Brain microvascular endothelial cell (primary cell): Measurements from ENCODE around the gene NOL4L.

Source experiments
- DNase-seq: peaks from one replicate; pipeline ENCODE4 v3.0.0-alpha.2; 2020
- H3K27ac ChIP-seq: fragments of 250-450 bp; sonication (Bioruptor Pico); 2 replicates; pipeline ENCODE4 v1.5.1; 2020; ENCODE audit warnings: mild to moderate bottlenecking, moderate library complexity
- H3K27me3 ChIP-seq: fragments of 250-450 bp; sonication (Bioruptor Pico); replicated peaks from 2 replicates; pipeline ENCODE4 v1.5.1; 2020; ENCODE audit warnings: mild to moderate bottlenecking
- H3K36me3 ChIP-seq: fragments of 250-450 bp; sonication (Bioruptor Pico); replicated peaks from 2 replicates; pipeline ENCODE4 v1.5.1; 2020; ENCODE audit warnings: mild to moderate bottlenecking
- H3K4me3 ChIP-seq: 2 replicates; pipeline ENCODE4 v1.5.1; 2011; ENCODE audit warnings: low read depth, mild to moderate bottlenecking, control low read depth, low read length, moderate library complexity
- in situ Hi-C: cut with HindIII; loops from 2 replicates; pipeline ENCODE4 v1.10.0; 2017; ENCODE audit warnings: low sequenced_read_pairs, low pct_ligation_motif_present
- TF ChIP-seq, protein P1 (sequence below): IDR thresholded peaks from 2 replicates; pipeline ENCODE4 v1.5.1; 2011; ENCODE audit warnings: low read depth, mild to moderate bottlenecking, moderate library complexity, low read length, control low read depth, inconsistent platforms; ENCODE audit errors: missing control alignments

The NOL4L gene

GRCh38 chr20:32564921-32565734, 20.0 kb downstream of the NOL4L start:
- no peak overlapping the region for H3K4me3 ChIP-seq
- H3K27ac ChIP-seq, result no peak overlapping the region

DNA sequence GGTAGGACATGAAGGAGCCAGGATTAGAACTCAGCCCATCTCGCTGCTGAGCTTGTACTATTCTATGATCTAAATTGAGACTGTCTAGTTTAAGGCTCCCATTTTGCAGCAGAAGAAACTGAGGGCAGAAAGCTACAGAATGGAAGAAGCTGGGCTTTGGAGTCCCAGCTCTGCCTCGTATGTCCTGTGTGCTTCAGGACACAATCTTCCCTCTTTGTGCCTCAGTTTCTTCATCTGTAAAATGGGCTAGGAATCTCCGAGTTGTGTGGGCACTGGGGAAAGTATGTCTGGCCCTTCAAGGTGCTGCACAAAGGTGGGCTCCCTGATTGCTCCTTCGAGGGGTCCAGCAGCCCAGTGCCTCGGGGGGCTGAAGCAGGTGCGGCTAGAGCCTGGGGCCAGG, 20.7 kb downstream of the NOL4L start:
- no peak overlapping the region for H3K27ac ChIP-seq
- TF ChIP-seq, protein P1, sequence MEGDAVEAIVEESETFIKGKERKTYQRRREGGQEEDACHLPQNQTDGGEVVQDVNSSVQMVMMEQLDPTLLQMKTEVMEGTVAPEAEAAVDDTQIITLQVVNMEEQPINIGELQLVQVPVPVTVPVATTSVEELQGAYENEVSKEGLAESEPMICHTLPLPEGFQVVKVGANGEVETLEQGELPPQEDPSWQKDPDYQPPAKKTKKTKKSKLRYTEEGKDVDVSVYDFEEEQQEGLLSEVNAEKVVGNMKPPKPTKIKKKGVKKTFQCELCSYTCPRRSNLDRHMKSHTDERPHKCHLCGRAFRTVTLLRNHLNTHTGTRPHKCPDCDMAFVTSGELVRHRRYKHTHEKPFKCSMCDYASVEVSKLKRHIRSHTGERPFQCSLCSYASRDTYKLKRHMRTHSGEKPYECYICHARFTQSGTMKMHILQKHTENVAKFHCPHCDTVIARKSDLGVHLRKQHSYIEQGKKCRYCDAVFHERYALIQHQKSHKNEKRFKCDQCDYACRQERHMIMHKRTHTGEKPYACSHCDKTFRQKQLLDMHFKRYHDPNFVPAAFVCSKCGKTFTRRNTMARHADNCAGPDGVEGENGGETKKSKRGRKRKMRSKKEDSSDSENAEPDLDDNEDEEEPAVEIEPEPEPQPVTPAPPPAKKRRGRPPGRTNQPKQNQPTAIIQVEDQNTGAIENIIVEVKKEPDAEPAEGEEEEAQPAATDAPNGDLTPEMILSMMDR, result no peak
- no peak for DNase-seq

More at GRCh38 chr20:32564921-32565734, 20.0 kb downstream of the NOL4L start:
- in situ Hi-C loops, result no loop called here
- DNase-seq, result no peak
- Histone ChIP-seq H3K36me3 (no peaks in the 10 kb centered on the region), H3K27me3 (no peaks in the 10 kb centered on the region)
- TF ChIP-seq, protein P1, result no peak

DNA sequence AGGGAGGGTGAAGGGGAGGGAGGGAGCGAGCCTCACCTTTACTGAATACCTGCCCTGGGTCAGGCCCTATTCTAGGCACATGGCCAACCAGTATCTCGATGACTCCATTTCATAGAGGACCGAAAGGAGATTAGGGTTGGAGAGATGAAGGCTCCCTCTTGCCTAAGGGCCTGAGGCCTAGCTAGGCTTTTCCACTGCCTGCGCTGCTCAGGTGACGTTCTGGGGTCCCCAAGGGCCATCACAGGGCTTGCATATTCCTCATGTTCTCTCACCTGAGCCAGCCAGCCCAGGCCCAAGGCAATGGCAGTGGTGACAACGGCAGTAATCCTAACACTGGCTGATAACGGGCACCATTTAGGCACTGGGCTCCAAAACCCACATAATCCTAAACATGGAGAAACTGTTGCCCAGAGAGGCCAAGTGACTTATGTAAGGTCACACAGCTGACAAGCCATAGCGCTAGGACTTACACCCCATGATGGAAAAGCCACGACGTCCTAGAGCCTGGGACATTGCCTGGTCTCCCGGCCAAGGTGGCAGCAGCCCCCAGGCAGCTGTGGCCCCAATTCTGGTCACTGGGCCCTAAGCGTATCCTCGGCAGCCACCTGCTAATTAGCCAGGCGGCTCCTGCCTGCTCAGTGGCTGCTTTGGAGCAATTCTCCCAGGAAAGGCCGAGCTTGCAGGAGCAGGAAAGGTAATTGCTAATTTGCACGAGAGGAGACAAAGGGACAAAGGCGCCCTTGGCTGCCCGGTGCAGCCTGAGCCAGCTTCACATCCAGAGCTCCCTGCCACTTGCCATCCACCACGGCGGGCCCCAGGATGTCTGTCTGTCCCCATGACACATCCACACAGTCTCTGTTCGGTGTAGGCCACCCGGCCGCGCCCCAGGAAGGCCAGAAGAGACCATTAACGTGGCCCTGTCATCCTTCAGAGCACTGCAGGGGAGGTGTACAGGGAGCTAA, 21.5 kb downstream of the NOL4L start:
- TF ChIP-seq, protein P1, result no peak
- DNase-seq, result no peak
- Histone ChIP-seq H3K4me3 (no peak overlapping the region), H3K27ac (no peak overlapping the region), H3K27me3 (no peaks in the 10 kb centered on the region), H3K36me3 (no peaks in the 10 kb centered on the region)
- in situ Hi-C loops, result no loop called here

More for the DNA sequence above, 20.7 kb downstream of the NOL4L start:
- H3K36me3 ChIP-seq, result no peaks in the 10 kb centered on the region
- in situ Hi-C loops, result no loop called here
- no peak overlapping the region for H3K4me3 ChIP-seq
- H3K27me3 ChIP-seq, result no peaks in the 10 kb centered on the region

- TF ChIP-seq, protein P1, result no peak
- no peaks in the 10 kb centered on the region for H3K27me3 ChIP-seq
- no peak for DNase-seq
- no peak overlapping the region for H3K4me3 ChIP-seq
- no peaks in the 10 kb centered on the region for H3K36me3 ChIP-seq
- H3K27ac ChIP-seq, result no peak overlapping the region
- in situ Hi-C loops, result no loop called here
These were observed 22.6 kb downstream of the NOL4L start for GRCh38 chr20:32562495-32562911.

DNA sequence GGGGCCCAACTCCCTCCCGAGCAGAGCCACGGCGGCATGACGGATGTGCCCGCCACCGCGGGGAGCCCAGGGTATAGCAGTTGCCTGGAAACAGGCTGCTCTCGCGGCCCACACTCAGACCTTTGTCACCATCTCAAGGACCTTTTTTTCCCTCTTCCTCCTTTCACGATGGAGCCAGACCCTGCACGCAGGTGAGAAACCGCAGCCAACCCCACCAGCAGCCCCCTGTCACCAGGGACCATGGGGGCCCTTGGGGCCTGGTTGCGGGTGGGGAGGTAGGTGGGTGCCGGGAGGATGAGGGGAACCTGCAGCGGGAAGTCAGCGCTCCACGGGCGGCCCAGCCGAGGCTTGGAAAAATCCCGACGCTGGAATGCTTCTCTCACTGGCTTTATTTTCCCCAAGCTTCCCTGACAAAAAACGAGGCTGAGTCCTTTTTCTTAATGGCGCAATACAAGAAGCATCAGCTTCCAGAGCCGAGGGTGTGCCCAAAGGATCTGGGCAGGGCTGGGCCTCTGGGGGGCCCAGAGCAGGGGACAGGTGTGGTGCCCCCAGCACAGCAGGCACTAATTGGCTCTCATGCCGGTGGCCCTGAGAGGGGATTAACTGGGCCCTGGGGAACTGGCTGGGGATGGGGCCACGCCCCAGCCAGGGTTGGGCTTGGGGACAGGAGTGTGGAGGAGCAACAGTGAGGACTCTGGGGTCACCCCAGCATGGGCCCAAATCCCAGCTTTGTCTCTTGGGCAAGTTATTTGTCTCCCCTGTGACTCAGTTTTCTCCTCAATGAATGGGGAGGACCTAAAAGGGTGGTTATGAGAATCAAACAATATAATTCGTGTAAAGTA, 23.9 kb downstream of the NOL4L start:
- TF ChIP-seq, protein P1, result no peak
- no peak overlapping the region for H3K4me3 ChIP-seq
- DNase-seq, result no peak
- H3K27me3 ChIP-seq, result no peaks in the 10 kb centered on the region
- in situ Hi-C loops, result no loop called here
- no peaks in the 10 kb centered on the region for H3K36me3 ChIP-seq
- H3K27ac ChIP-seq, result no peak overlapping the region
